K562 (cell line): Measurements from ENCODE around the gene HOXA4. TPM values are rescaled to one million over a fixed set of nuclear protein-coding genes. Genes with fewer than 3 reads are reported as not detected.
A peak's percentile ranks its signal among the peaks of the same experiment; 100 is the strongest.

Experiments used
- polyA plus RNA-seq, 8 experiments: library from polyadenylated mRNA; depleted of rRNA in 4 of 8; stranded (reverse) in 5 of 8; unstranded in 3 of 8; fragments of >200 nt; fragmentation: Nextera tagmentation in 2 of 8; fragmentation: Illumina TruSeq in 1 of 8; extraction: Ambion mirVana in 2 of 8; extraction: Trizol in 1 of 8; gene quantifications; 2 replicates each; pipeline versions ENCODE4 v1.2.1 to v1.2.3, GENCODE V29; 2011 to 2014; ENCODE audit warnings: inconsistent platforms in 1 of 8, missing spikeins in 1 of 8
- total RNA-seq, 7 experiments: library from RNA; depleted of rRNA in 6 of 7; stranded (reverse); fragments of >200 nt in 6 of 7; fragmentation: Illumina TruSeq in 2 of 7; extraction: Trizol in 2 of 7; gene quantifications; 2 replicates each; pipeline versions ENCODE4 v1.2.1 to v1.2.3, GENCODE V29; 2011 to 2021; ENCODE audit warnings: low replicate concordance in 1 of 7
- TF ChIP-seq, protein P1 (sequence below), 2 experiments: fragments of 450-650 bp; formaldehyde crosslinking in 1 of 2; IDR thresholded peaks; 2 replicates each; pipeline versions ENCODE4 v1.4.0 to v1.6.1; 2014 to 2020; ENCODE audit warnings: mild to moderate bottlenecking in 2 of 2, borderline replicate concordance in 1 of 2, low read depth in 1 of 2

Gene HOXA4
- total and polyA plus RNA-seq, 9 of the 15 experiments (the other 6 are each of a cell fraction or from before 2014, with no cell fraction given) = not detected

GRCh38 chr7:27160546-27161213 lies 30.1 kb upstream of the HOXA4 start (continued):
- TF ChIP-seq, protein P1, sequence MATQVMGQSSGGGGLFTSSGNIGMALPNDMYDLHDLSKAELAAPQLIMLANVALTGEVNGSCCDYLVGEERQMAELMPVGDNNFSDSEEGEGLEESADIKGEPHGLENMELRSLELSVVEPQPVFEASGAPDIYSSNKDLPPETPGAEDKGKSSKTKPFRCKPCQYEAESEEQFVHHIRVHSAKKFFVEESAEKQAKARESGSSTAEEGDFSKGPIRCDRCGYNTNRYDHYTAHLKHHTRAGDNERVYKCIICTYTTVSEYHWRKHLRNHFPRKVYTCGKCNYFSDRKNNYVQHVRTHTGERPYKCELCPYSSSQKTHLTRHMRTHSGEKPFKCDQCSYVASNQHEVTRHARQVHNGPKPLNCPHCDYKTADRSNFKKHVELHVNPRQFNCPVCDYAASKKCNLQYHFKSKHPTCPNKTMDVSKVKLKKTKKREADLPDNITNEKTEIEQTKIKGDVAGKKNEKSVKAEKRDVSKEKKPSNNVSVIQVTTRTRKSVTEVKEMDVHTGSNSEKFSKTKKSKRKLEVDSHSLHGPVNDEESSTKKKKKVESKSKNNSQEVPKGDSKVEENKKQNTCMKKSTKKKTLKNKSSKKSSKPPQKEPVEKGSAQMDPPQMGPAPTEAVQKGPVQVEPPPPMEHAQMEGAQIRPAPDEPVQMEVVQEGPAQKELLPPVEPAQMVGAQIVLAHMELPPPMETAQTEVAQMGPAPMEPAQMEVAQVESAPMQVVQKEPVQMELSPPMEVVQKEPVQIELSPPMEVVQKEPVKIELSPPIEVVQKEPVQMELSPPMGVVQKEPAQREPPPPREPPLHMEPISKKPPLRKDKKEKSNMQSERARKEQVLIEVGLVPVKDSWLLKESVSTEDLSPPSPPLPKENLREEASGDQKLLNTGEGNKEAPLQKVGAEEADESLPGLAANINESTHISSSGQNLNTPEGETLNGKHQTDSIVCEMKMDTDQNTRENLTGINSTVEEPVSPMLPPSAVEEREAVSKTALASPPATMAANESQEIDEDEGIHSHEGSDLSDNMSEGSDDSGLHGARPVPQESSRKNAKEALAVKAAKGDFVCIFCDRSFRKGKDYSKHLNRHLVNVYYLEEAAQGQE (IDR thresholded peaks at IDR 0.05; ENCODE audit: borderline replicate concordance) = peak; percentile 69; the same call in 1 of the 2 replicates
- TF ChIP-seq, protein P1 (CRISPR knock-in tag; IDR thresholded peaks at IDR 0.05; ENCODE audit: low read depth) = no peak
